Stimulated activated CD8-positive, alpha-beta memory T cell treated with anti-CD3 and anti-CD28 coated beads, Interleukin-12 subunit alpha, Interleukin-12 subunit beta, amount 100 ng/mL, for 24 hours (primary cell): ENCODE data around the gene SPEF2.
"Not testable (repeated sequence)": the region's sequence is repeated elsewhere in the genome, so short reads cannot be mapped to it uniquely, and the experiment has no call there.

Experiments
- DNase-seq: peaks from one replicate; pipeline ENCODE4 v3.0.0-alpha.2; 2020; ENCODE audit errors: extremely low read depth

SPEF2 gene

GRCh38 chr5:35659556-35659955 lies 41.9 kb downstream of the SPEF2 start:
- no peak for DNase-seq

GRCh38 chr5:35660451-35660850 lies 42.8 kb downstream of the SPEF2 start:
- no peak for DNase-seq

- DNase-seq, result no peak
Measured at GRCh38 chr5:35664584-35664983, 46.9 kb downstream of the SPEF2 start.

GRCh38 chr5:35665096-35665495 lies 47.4 kb downstream of the SPEF2 start:
- DNase-seq, result no peak

GRCh38 chr5:35668319-35668718 lies 50.7 kb downstream of the SPEF2 start:
- DNase-seq, result no peak

- no peak for DNase-seq
Measured at GRCh38 chr5:35668794-35669193, 51.1 kb downstream of the SPEF2 start.

- no peak for DNase-seq
Measured at GRCh38 chr5:35671541-35672295, 54.1 kb downstream of the SPEF2 start.

- DNase-seq, result not testable (repeated sequence)
Measured at GRCh38 chr5:35672296-35672655, 54.6 kb downstream of the SPEF2 start.

GRCh38 chr5:35672995-35673394 lies 55.3 kb downstream of the SPEF2 start:
- DNase-seq, result no peak

GRCh38 chr5:35674049-35674448 lies 56.4 kb downstream of the SPEF2 start:
- no peak for DNase-seq

GRCh38 chr5:35675392-35675791 lies 57.7 kb downstream of the SPEF2 start:
- DNase-seq, result no peak

- DNase-seq, result no peak
Measured at GRCh38 chr5:35677878-35678277, 60.2 kb downstream of the SPEF2 start.

GRCh38 chr5:35678661-35679060 lies 61.0 kb downstream of the SPEF2 start:
- no peak for DNase-seq

- no peak for DNase-seq
Measured at GRCh38 chr5:35679357-35679756, 61.7 kb downstream of the SPEF2 start.

GRCh38 chr5:35681911-35682310 lies 64.2 kb downstream of the SPEF2 start:
- DNase-seq, result no peak

GRCh38 chr5:35683466-35683865 lies 65.8 kb downstream of the SPEF2 start:
- DNase-seq, result no peak

GRCh38 chr5:35685161-35685560 lies 67.5 kb downstream of the SPEF2 start:
- DNase-seq, result no peak

GRCh38 chr5:35687961-35688360 lies 70.3 kb downstream of the SPEF2 start:
- DNase-seq, result no peak

GRCh38 chr5:35694481-35694880 lies 76.8 kb downstream of the SPEF2 start:
- no peak for DNase-seq

GRCh38 chr5:35698047-35698808 lies 80.6 kb downstream of the SPEF2 start:
- no peak for DNase-seq

- DNase-seq, result no peak
Measured at GRCh38 chr5:35707659-35708058, 90.0 kb downstream of the SPEF2 start.

GRCh38 chr5:35709688-35710087 lies 92.0 kb downstream of the SPEF2 start:
- DNase-seq, result no peak

- DNase-seq, result no peak
Measured at GRCh38 chr5:35717718-35718117, 100.1 kb downstream of the SPEF2 start.
